Mesenchymal stem cell (in vitro differentiated cells and primary cell): ENCODE measurements around the gene GTF2A1L.

ENCODE experiments used
- DNase-seq: peaks from one replicate; pipeline ENCODE4 v3.0.0-alpha.2; 2013
- H2AFZ ChIP-seq: one replicate; pipeline ENCODE4 v1.6.1; 2013; ENCODE audit warnings: low read depth, mild to moderate bottlenecking, control low read depth, inconsistent platforms, low read length, moderate library complexity
- H2AK5ac ChIP-seq: 2 replicates; pipeline ENCODE4 v1.6.1; 2013; ENCODE audit warnings: low read length, moderate library complexity, mild to moderate bottlenecking, inconsistent platforms; ENCODE audit not compliant: severe bottlenecking
- H2BK120ac ChIP-seq: one replicate; pipeline ENCODE4 v1.6.1; 2013; ENCODE audit warnings: low read depth, mild to moderate bottlenecking, inconsistent platforms, low read length, moderate library complexity
- H2BK12ac ChIP-seq, 2 experiments: one replicate each; pipeline ENCODE4 v1.6.1; 2013; ENCODE audit warnings: inconsistent platforms in 2 of 2, low read length in 2 of 2, mild to moderate bottlenecking in 2 of 2, moderate library complexity in 2 of 2, control low read depth in 1 of 2
- H2BK15ac ChIP-seq: one replicate; pipeline ENCODE4 v1.6.1; 2013; ENCODE audit warnings: mild to moderate bottlenecking, low read depth, inconsistent platforms; ENCODE audit not compliant: poor library complexity, severe bottlenecking
- H2BK5ac ChIP-seq: 2 replicates; pipeline ENCODE4 v1.6.1; 2013; ENCODE audit warnings: low read depth, mild to moderate bottlenecking, low read length, control low read depth, inconsistent platforms; ENCODE audit not compliant: poor library complexity, severe bottlenecking
- H3K14ac ChIP-seq, 2 experiments: one replicate each; pipeline ENCODE4 v1.6.1; 2013; ENCODE audit warnings: inconsistent platforms in 2 of 2, low read length in 2 of 2, control low read depth in 1 of 2, mild to moderate bottlenecking in 1 of 2, moderate library complexity in 1 of 2
- H3K18ac ChIP-seq, 2 experiments: one replicate each; pipeline ENCODE4 v1.6.1; 2013; ENCODE audit warnings: inconsistent platforms in 2 of 2, low read length in 2 of 2, control low read depth in 1 of 2, low read depth in 1 of 2, mild to moderate bottlenecking in 1 of 2
- H3K23ac ChIP-seq, 2 experiments: one replicate each; pipeline ENCODE4 v1.6.1; 2013; ENCODE audit warnings: inconsistent platforms in 2 of 2, low read length in 2 of 2, mild to moderate bottlenecking in 2 of 2, moderate library complexity in 2 of 2, control low read depth in 1 of 2
- H3K27ac ChIP-seq: 2 replicates; pipeline ENCODE4 v1.5.1; 2013; ENCODE audit warnings: mild to moderate bottlenecking, moderate library complexity, low read length, control low read depth, inconsistent platforms; ENCODE audit not compliant: poor library complexity, severe bottlenecking
- H3K27me3 ChIP-seq, 2 experiments: 2 replicates each; pipeline versions ENCODE4 v1.6.1 to v1.7.0; 2013; ENCODE audit warnings: low read length in 2 of 2, mild to moderate bottlenecking in 2 of 2, moderate library complexity in 2 of 2, control low read depth in 1 of 2, inconsistent platforms in 1 of 2; ENCODE audit not compliant: control insufficient read depth in 1 of 2, insufficient read depth in 1 of 2
- H3K36me3 ChIP-seq, 2 experiments: 2 replicates each; pipeline versions ENCODE4 v1.6.1 to v1.7.0; 2013; ENCODE audit warnings: low read length in 2 of 2, control low read depth in 1 of 2, inconsistent platforms in 1 of 2, low read depth in 1 of 2, mild to moderate bottlenecking in 1 of 2; ENCODE audit not compliant: insufficient read depth in 2 of 2, control insufficient read depth in 1 of 2
- H3K4ac ChIP-seq, 2 experiments: one replicate each; pipeline ENCODE4 v1.6.1; 2013; ENCODE audit warnings: inconsistent platforms in 2 of 2, low read length in 2 of 2, mild to moderate bottlenecking in 2 of 2, moderate library complexity in 2 of 2, control low read depth in 1 of 2, low read depth in 1 of 2
- H3K4me1 ChIP-seq: 2 replicates; pipeline ENCODE4 v1.6.1; 2013; ENCODE audit warnings: low read depth, low read length, control low read depth; ENCODE audit not compliant: control insufficient read depth, insufficient read depth
- H3K4me2 ChIP-seq: 2 replicates; pipeline ENCODE4 v1.6.1; 2013; ENCODE audit warnings: low read length, mild to moderate bottlenecking, inconsistent platforms; ENCODE audit not compliant: poor library complexity, severe bottlenecking
- H3K4me3 ChIP-seq, 2 experiments: 2 replicates each; pipeline versions ENCODE4 v1.5.1 to v1.7.0; 2013; ENCODE audit warnings: low read length in 2 of 2, mild to moderate bottlenecking in 2 of 2, control low read depth in 1 of 2, low read depth in 1 of 2; ENCODE audit not compliant: insufficient read depth in 1 of 2
- H3K79me1 ChIP-seq: replicated peaks from 2 replicates; pipeline ENCODE4 v1.6.1; 2013; ENCODE audit warnings: mild to moderate bottlenecking, control low read depth, low read length, inconsistent platforms; ENCODE audit not compliant: poor library complexity, severe bottlenecking
- H3K9ac ChIP-seq: 2 replicates; pipeline ENCODE4 v1.7.0; 2013; ENCODE audit warnings: mild to moderate bottlenecking, low read length, moderate library complexity
- H3K9me3 ChIP-seq: 2 replicates; pipeline ENCODE4 v1.7.0; 2013; ENCODE audit warnings: mild to moderate bottlenecking, low read length; ENCODE audit not compliant: control insufficient read depth
- H4K8ac ChIP-seq: one replicate; pipeline ENCODE4 v1.6.1; 2013; ENCODE audit warnings: inconsistent platforms, mild to moderate bottlenecking, low read length, moderate library complexity
- H4K91ac ChIP-seq: one replicate; pipeline ENCODE4 v1.6.1; 2013; ENCODE audit warnings: mild to moderate bottlenecking, low read length, inconsistent platforms
- WGBS: methylation state at CpG from one replicate; pipeline ENCODE4 v1.1.7; 2013; ENCODE audit warnings: mixed read lengths; 5-methylcytosine and 5-hydroxymethylcytosine counted together

The GTF2A1L gene

GRCh38 chr2:48725696-48726494 lies 108.2 kb downstream of the GTF2A1L start:
- Histone ChIP-seq H3K79me1 (no peaks in the 10 kb centered on the region), H4K8ac (no peak overlapping the region), H2AFZ (no peak overlapping the region), H2BK12ac (no peak overlapping the region), H3K36me3 (no peaks in the 10 kb centered on the region), H2BK15ac (no peak overlapping the region), H3K4me2 (no peak overlapping the region), H2BK120ac (no peak overlapping the region), H2BK5ac (no peak overlapping the region), H3K23ac (no peak overlapping the region), H3K4me1 (peaks cover 1% of the 10 kb centered on the region), H4K91ac (no peak overlapping the region), H3K4me3 (no peak overlapping the region), H3K4ac (no peak overlapping the region), H3K27ac (no peak overlapping the region), H3K9ac (no peak overlapping the region), H3K14ac (no peak overlapping the region), H2AK5ac (no peak overlapping the region), H3K18ac (no peak overlapping the region), H3K9me3 (no peaks in the 10 kb centered on the region), H3K27me3 (no peaks in the 10 kb centered on the region)
- DNase-seq = no peak
- 73% methylated on average over 6 of the region's 7 CpGs for WGBS

- Histone ChIP-seq H3K79me1 (no peaks in the 10 kb centered on the region), H3K4me1 (no peaks in the 10 kb centered on the region), H3K4ac (no peak overlapping the region), H3K18ac (no peak overlapping the region), H3K27ac (no peak overlapping the region), H3K14ac (no peak overlapping the region), H3K27me3 (peaks cover 0 to 8% of the 10 kb centered on the region in 2 experiments), H4K8ac (no peak overlapping the region), H3K4me2 (no peak overlapping the region), H2AK5ac (no peak overlapping the region), H2BK15ac (no peak overlapping the region), H2AFZ (no peak overlapping the region), H2BK12ac (no peak overlapping the region), H3K23ac (no peak overlapping the region), H2BK5ac (no peak overlapping the region), H3K4me3 (no peak overlapping the region), H2BK120ac (no peak overlapping the region), H3K9ac (no peak overlapping the region), H4K91ac (no peak overlapping the region), H3K9me3 (no peaks in the 10 kb centered on the region), H3K36me3 (no peaks in the 10 kb centered on the region)
- WGBS = no CpG with 5 or more reads among the region's 2 CpGs
- peak; percentile 9 for DNase-seq
Measured at GRCh38 chr2:48727560-48727959, 109.9 kb downstream of the GTF2A1L start.

- no peak overlapping the region for H3K4me3 ChIP-seq
- no peaks in the 10 kb centered on the region for H3K36me3 ChIP-seq
Measured at GRCh38 chr2:48728295-48728694, 110.6 kb downstream of the GTF2A1L start.

GRCh38 chr2:48728840-48729239 lies 111.2 kb downstream of the GTF2A1L start:
- Histone ChIP-seq H2BK15ac (no peak overlapping the region), H3K23ac (no peak overlapping the region), H3K27me3 (peaks cover 0 to 19% of the 10 kb centered on the region in 2 experiments), H3K14ac (no peak overlapping the region), H3K4me3 (no peak overlapping the region), H2BK12ac (no peak overlapping the region), H3K27ac (no peak overlapping the region), H2BK5ac (no peak overlapping the region), H3K79me1 (no peaks in the 10 kb centered on the region), H3K9ac (no peak overlapping the region), H3K36me3 (no peaks in the 10 kb centered on the region), H2AFZ (no peak overlapping the region), H4K8ac (no peak overlapping the region), H3K4ac (no peak overlapping the region), H4K91ac (no peak overlapping the region), H3K4me2 (no peak overlapping the region), H2BK120ac (no peak overlapping the region), H2AK5ac (no peak overlapping the region), H3K18ac (no peak overlapping the region), H3K9me3 (no peaks in the 10 kb centered on the region), H3K4me1 (no peaks in the 10 kb centered on the region)
- no peak for DNase-seq

More at GRCh38 chr2:48728295-48728694, 110.6 kb downstream of the GTF2A1L start:
- no peaks in the 10 kb centered on the region for H3K9me3 ChIP-seq
- H4K8ac ChIP-seq = no peak overlapping the region
- H2BK5ac ChIP-seq = no peak overlapping the region
- no peak overlapping the region for H4K91ac ChIP-seq
- H2BK120ac ChIP-seq = no peak overlapping the region
- H3K4ac ChIP-seq = no peak overlapping the region
- H3K23ac ChIP-seq = no peak overlapping the region
- no peak overlapping the region for H2AK5ac ChIP-seq
- WGBS = 100% methylated on average over 2 of the region's 2 CpGs
- H3K4me1 ChIP-seq = no peaks in the 10 kb centered on the region
- H2BK15ac ChIP-seq = no peak overlapping the region
- H3K14ac ChIP-seq = no peak overlapping the region
- no peak overlapping the region for H3K18ac ChIP-seq
- no peak overlapping the region for H3K27ac ChIP-seq
- H3K79me1 ChIP-seq = no peaks in the 10 kb centered on the region
- no peak overlapping the region for H3K4me2 ChIP-seq
- no peak overlapping the region for H2AFZ ChIP-seq
- H2BK12ac ChIP-seq = no peak overlapping the region
- peaks cover 0 to 13% of the 10 kb centered on the region in 2 experiments for H3K27me3 ChIP-seq
- no peak for DNase-seq
- no peak overlapping the region for H3K9ac ChIP-seq
